ENCODE measurements around the gene IFI27L2. TPM values are rescaled to one million over a fixed set of nuclear protein-coding genes. Genes with fewer than 3 reads are reported as not detected.

The IFI27L2 gene
- total and polyA plus RNA-seq, 2 of the 8 experiments (the other 6 are each of a cell fraction or from before 2014, with no cell fraction given), result 14.0 to 69.6 TPM

GRCh38 chr14:94173471-94173884, 44.1 kb upstream of the IFI27L2 start (continued):
- TF ChIP-seq HDAC2 (IDR thresholded peaks at IDR 0.05; ENCODE audit: borderline replicate concordance in 1 of 2, low read depth in 2 of 2, low read length in 2 of 2), result 0 out of 4 replicates have a peak, but pooled peaks of 1 of the 2 experiments have one; percentile 46
